HG03060 (cell line): ENCODE results near the gene CTSA.

ENCODE experiments used
- ATAC-seq: cut with Tn5 transposase; IDR thresholded peaks from one replicate; pipeline ENCODE4 v1.9.1; 2021; ENCODE audit warnings: low read depth, moderate number of reproducible peaks; ENCODE audit not compliant: unreplicated experiment

Gene CTSA

GRCh38 chr20:45934046-45934585 lies 43.0 kb downstream of the CTSA start:
- ATAC-seq: no peak

GRCh38 chr20:45934586-45935415 lies 43.7 kb downstream of the CTSA start, which contains the start of gene PCIF1:
Gene PCIF1 (plus strand): TSS chr20:45934683. CDS start chr20:45939000, 4,317 bp downstream.
- ATAC-seq: peak; percentile 74

- no peak for ATAC-seq
Observed at GRCh38 chr20:45935416-45936046, 44.4 kb downstream of the CTSA start.

- no peak for ATAC-seq
Observed at GRCh38 chr20:45937765-45938164, 46.6 kb downstream of the CTSA start.

- ATAC-seq: no peak
Observed at GRCh38 chr20:45938727-45939438, 47.7 kb downstream of the CTSA start.

- no peak for ATAC-seq
Observed at GRCh38 chr20:45940053-45940452, 48.9 kb downstream of the CTSA start.

GRCh38 chr20:45940469-45940868 lies 49.3 kb downstream of the CTSA start:
- ATAC-seq: no peak

- ATAC-seq: no peak
Observed at GRCh38 chr20:45943613-45944012, 52.5 kb downstream of the CTSA start.

GRCh38 chr20:45944151-45944964 lies 53.2 kb downstream of the CTSA start:
- ATAC-seq: no peak

GRCh38 chr20:45944965-45945677 lies 54.0 kb downstream of the CTSA start:
- ATAC-seq: no peak

- ATAC-seq: no peak
Observed at GRCh38 chr20:45945678-45946148, 54.6 kb downstream of the CTSA start.

- ATAC-seq: no peak
Observed at GRCh38 chr20:45946149-45946970, 55.2 kb downstream of the CTSA start.

- no peak for ATAC-seq
Observed at GRCh38 chr20:45947110-45947866, 56.2 kb downstream of the CTSA start.

- ATAC-seq: no peak
Observed at GRCh38 chr20:45948261-45948733, 57.2 kb downstream of the CTSA start.
